WTC11 (cell line): Measurements from ENCODE around the gene DAG1. TPM values are rescaled to one million over a fixed set of nuclear protein-coding genes. Genes with fewer than 3 reads are reported as not detected.

Source experiments
- ATAC-seq: fragments of 200-7000 bp; cut with Tn5 transposase; 2 replicates; pipeline ENCODE4 v1.10.0; 2021; ENCODE audit warnings: mild to moderate bottlenecking, moderate library complexity
- CTCF ChIA-PET: fragments of 300-600 bp; sonication (Branson Sonifier 250); formaldehyde crosslinking; loops from one replicate; lab custom pipeline; 2021; ENCODE audit warnings: antibody characterized with exemption; lab: Charles Lee
- POLR2A ChIA-PET: fragments of 350-600 bp; sonication (Branson Sonifier 250); formaldehyde crosslinking; loops from one replicate; lab custom pipeline; 2021; ENCODE audit warnings: antibody characterized with exemption; lab: Charles Lee
- DNase-seq: peaks from one replicate; pipeline ENCODE4 v3.0.0; 2021; ENCODE audit warnings: low spot score
- H3K27ac Mint-ChIP-seq: 2 replicates; pipeline ENCODE4 v1.8.0; 2021; ENCODE audit warnings: mixed read lengths
- H3K27me3 Mint-ChIP-seq: 2 replicates; pipeline ENCODE4 v1.8.0; 2021; ENCODE audit warnings: low read depth, mild to moderate bottlenecking, moderate library complexity, mixed read lengths
- H3K36me3 Mint-ChIP-seq: 2 replicates; pipeline ENCODE4 v1.8.0; 2021; ENCODE audit warnings: mixed read lengths
- H3K4me1 Mint-ChIP-seq: 2 replicates; pipeline ENCODE4 v1.8.0; 2022; ENCODE audit warnings: mixed read lengths
- H3K4me3 Mint-ChIP-seq: 2 replicates; pipeline ENCODE4 v1.8.0; 2021; ENCODE audit warnings: mild to moderate bottlenecking, moderate library complexity, mixed read lengths
- H3K9me3 Mint-ChIP-seq: 2 replicates; pipeline ENCODE4 v1.8.0; 2021; ENCODE audit warnings: mixed read lengths
- ATF6 ChIP-seq: sonication (generic); formaldehyde crosslinking; IDR thresholded peaks from 2 replicates; pipeline ENCODE4 v1.8.1; 2023; ENCODE audit warnings: mild to moderate bottlenecking, missing genetic modification reagents
- CBFB ChIP-seq: sonication (generic); formaldehyde crosslinking; IDR thresholded peaks from 2 replicates; pipeline ENCODE4 v1.8.1; 2022; ENCODE audit warnings: mild to moderate bottlenecking, low read depth, missing genetic modification reagents
- E2F1 ChIP-seq: sonication (generic); formaldehyde crosslinking; IDR thresholded peaks from 2 replicates; pipeline ENCODE4 v1.8.0; 2022; ENCODE audit warnings: mild to moderate bottlenecking, missing genetic modification reagents
- E2F4 ChIP-seq: sonication (generic); formaldehyde crosslinking; IDR thresholded peaks from 2 replicates; pipeline ENCODE4 v1.8.1; 2022; ENCODE audit warnings: low read depth, mild to moderate bottlenecking, moderate library complexity, missing genetic modification reagents, borderline replicate concordance
- FOXP1 ChIP-seq: sonication (generic); formaldehyde crosslinking; IDR thresholded peaks from 2 replicates; pipeline ENCODE4 v1.8.0; 2022; ENCODE audit warnings: missing genetic modification reagents, mild to moderate bottlenecking, moderate library complexity, borderline replicate concordance
- HMGA2 ChIP-seq: fragments of 250-450 bp; sonication (Bioruptor Pico); IDR thresholded peaks from 2 replicates; pipeline ENCODE4 v1.4.0; 2021; ENCODE audit warnings: mild to moderate bottlenecking, moderate library complexity
- JUN ChIP-seq: sonication (generic); formaldehyde crosslinking; IDR thresholded peaks from 2 replicates; pipeline ENCODE4 v1.8.0; 2023; ENCODE audit warnings: mild to moderate bottlenecking, missing genetic modification reagents
- PRDM15 ChIP-seq: sonication (generic); formaldehyde crosslinking; IDR thresholded peaks from 2 replicates; pipeline ENCODE4 v1.8.0; 2022; ENCODE audit warnings: missing genetic modification reagents
- PRRX2 ChIP-seq: fragments of 250-450 bp; sonication (Bioruptor Pico); IDR thresholded peaks from 2 replicates; pipeline ENCODE4 v1.8.0; 2021; ENCODE audit warnings: mild to moderate bottlenecking
- RORB ChIP-seq: fragments of 250-450 bp; sonication (Bioruptor Pico); IDR thresholded peaks from 2 replicates; pipeline ENCODE4 v1.9.0; 2021; ENCODE audit warnings: mild to moderate bottlenecking
- USF2 ChIP-seq: sonication (generic); formaldehyde crosslinking; IDR thresholded peaks from 2 replicates; pipeline ENCODE4 v1.8.1; 2023; ENCODE audit warnings: mild to moderate bottlenecking, missing genetic modification reagents, moderate library complexity
- ZBTB43 ChIP-seq: sonication (generic); formaldehyde crosslinking; IDR thresholded peaks from 2 replicates; pipeline ENCODE4 v1.8.1; 2023; ENCODE audit warnings: mild to moderate bottlenecking, missing genetic modification reagents
- ZNF263 ChIP-seq: sonication (generic); formaldehyde crosslinking; IDR thresholded peaks from 2 replicates; pipeline ENCODE4 v1.8.1; 2022; ENCODE audit warnings: low read depth, mild to moderate bottlenecking, moderate library complexity, missing genetic modification reagents
- ZNF281 ChIP-seq: sonication (generic); formaldehyde crosslinking; IDR thresholded peaks from 2 replicates; pipeline ENCODE4 v1.8.0; 2023; ENCODE audit warnings: mild to moderate bottlenecking, missing genetic modification reagents
- ZNF317 ChIP-seq: sonication (generic); formaldehyde crosslinking; IDR thresholded peaks from 2 replicates; pipeline ENCODE4 v1.8.1; 2023; ENCODE audit warnings: low read depth, mild to moderate bottlenecking, moderate library complexity, missing genetic modification reagents, borderline replicate concordance
- ZNF396 ChIP-seq: fragments of 250-450 bp; sonication (Bioruptor Pico); IDR thresholded peaks from 2 replicates; pipeline ENCODE4 v1.8.0; 2021; ENCODE audit warnings: mild to moderate bottlenecking, moderate library complexity, borderline replicate concordance
- ZNF512 ChIP-seq: sonication (generic); formaldehyde crosslinking; IDR thresholded peaks from 2 replicates; pipeline ENCODE4 v1.8.1; 2022; ENCODE audit warnings: missing genetic modification reagents, borderline replicate concordance
- ZNF671 ChIP-seq: fragments of 250-450 bp; sonication (Bioruptor Pico); IDR thresholded peaks from 2 replicates; pipeline ENCODE4 v1.8.0; 2021; ENCODE audit warnings: mild to moderate bottlenecking
- ZSCAN18 ChIP-seq: fragments of 250-450 bp; sonication (Bioruptor Pico); IDR thresholded peaks from 2 replicates; pipeline ENCODE4 v2.1.2; 2022; ENCODE audit warnings: mild to moderate bottlenecking, moderate library complexity
- total RNA-seq: library from RNA; stranded (reverse); gene quantifications from 3 replicates; pipeline ENCODE4 v1.2.3, GENCODE V29; 2021

The DAG1 gene
- total RNA-seq, 1 experiment from 2014 or later: 115 TPM

GRCh38 chr3:49509028-49509561, 39.0 kb downstream of the DAG1 start (continued):
- no peak for TF ChIP-seq ZSCAN18
- no peak for TF ChIP-seq PRDM15 (CRISPR knock-in tag)
- TF ChIP-seq ZNF263 (CRISPR knock-in tag): no peak
- no peak for TF ChIP-seq RORB (CRISPR knock-in tag)
- TF ChIP-seq ZBTB43 (CRISPR knock-in tag): no peak
- TF ChIP-seq ZNF671 (CRISPR knock-in tag): no peak
- no peak for TF ChIP-seq HMGA2 (CRISPR knock-in tag)
- TF ChIP-seq ZNF317 (CRISPR knock-in tag): no peak
- TF ChIP-seq ZNF512: no peak
- no peak for TF ChIP-seq JUN (CRISPR knock-in tag)

GRCh38 chr3:49511639-49512038, 41.6 kb downstream of the DAG1 start:
- no peak for DNase-seq
- no peak overlapping the region for H3K27ac Mint-ChIP-seq
- ChIA-PET POLR2A (interaction anchor here (0.6 kb wide), 1 partner anchor 305 kb away, joined by 3 read pairs; no protein-coding TSS in a partner anchor), CTCF (interaction anchor here (2.0 kb wide), 1 partner anchor 28 kb away, joined by 5 read pairs; no protein-coding TSS in a partner anchor)
- H3K27me3 Mint-ChIP-seq: no peaks in the 10 kb centered on the region
- H3K36me3 Mint-ChIP-seq: peaks cover 40% of the 10 kb centered on the region
- H3K4me3 Mint-ChIP-seq: no peak overlapping the region
- no peak for ATAC-seq
- H3K9me3 Mint-ChIP-seq: no peaks in the 10 kb centered on the region
- no peaks in the 10 kb centered on the region for H3K4me1 Mint-ChIP-seq
- TF ChIP-seq FOXP1 (CRISPR knock-in tag) (no peak), USF2 (CRISPR knock-in tag) (no peak), ATF6 (no peak), ZNF281 (CRISPR knock-in tag) (no peak), RORB (CRISPR knock-in tag) (no peak), E2F1 (CRISPR knock-in tag) (no peak), CBFB (no peak), ZNF396 (CRISPR knock-in tag) (no peak), PRRX2 (CRISPR knock-in tag) (no peak), E2F4 (CRISPR knock-in tag) (no peak)
